Central memory CD4-positive, alpha-beta T cell (primary cell): ENCODE measurements around the gene ARRDC1.

Experiments
- DNase-seq: peaks from one replicate; pipeline ENCODE4 v3.0.0; 2022

The ARRDC1 gene

DNA sequence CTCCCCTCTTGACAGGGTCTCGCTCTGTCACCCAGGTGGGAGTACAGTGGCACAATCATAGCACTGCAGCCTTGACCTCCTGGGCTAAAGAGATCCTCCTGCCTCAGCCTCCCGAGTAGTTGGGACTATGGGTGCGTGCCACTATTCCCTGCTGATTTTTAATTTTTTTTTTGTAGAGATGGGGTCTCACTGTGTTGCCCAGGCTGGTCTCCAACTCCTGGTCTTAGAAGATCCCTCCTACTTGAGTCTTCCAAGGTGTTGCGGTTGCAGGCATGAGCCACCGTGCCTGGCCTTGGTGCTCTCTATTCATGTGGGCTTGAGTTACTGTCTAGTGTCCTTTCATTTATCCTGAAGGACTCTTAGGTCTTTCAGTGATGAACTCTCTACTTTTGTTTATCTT, 37.4 kb downstream of the ARRDC1 start:
- DNase-seq, result no peak

DNA sequence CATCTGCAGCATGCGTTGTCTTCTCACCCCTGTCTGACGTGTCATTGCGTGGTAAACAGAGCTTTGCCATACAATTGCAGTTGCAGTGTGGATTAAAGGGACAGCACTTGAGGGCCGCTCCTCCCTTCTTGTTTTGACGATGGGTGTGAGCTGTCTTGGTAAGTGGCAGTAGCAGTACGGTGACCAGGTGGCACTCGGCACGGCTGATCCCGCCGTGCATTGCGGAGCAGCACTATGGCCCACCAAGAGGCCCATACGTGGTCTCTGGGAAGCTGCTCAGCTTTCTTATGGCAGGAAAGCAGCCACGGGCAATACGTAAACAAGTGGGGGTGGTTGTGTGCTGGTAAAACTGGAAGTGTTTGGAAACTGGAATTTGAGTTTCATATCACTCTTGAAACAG, 38.4 kb downstream of the ARRDC1 start:
- no peak for DNase-seq

DNA sequence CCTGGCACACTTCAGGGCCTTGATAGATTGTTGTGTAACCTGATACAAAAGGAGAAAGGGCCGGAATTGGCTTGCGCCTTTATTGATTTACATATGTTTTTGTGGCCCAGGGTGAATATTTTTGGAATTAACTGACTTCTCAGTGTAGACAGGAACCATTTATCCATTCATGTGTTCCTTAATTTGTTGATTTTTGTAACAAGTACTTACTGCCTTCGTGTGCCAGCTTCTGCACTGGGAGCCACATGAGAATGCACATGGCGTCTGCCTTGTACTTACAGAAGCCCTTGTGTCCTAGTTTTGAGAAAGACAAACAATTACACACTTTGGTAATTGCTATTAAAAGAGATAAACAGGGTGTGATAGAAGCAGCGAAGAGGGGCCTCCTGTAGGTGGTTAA, 39.7 kb downstream of the ARRDC1 start:
- DNase-seq, result no peak

DNA sequence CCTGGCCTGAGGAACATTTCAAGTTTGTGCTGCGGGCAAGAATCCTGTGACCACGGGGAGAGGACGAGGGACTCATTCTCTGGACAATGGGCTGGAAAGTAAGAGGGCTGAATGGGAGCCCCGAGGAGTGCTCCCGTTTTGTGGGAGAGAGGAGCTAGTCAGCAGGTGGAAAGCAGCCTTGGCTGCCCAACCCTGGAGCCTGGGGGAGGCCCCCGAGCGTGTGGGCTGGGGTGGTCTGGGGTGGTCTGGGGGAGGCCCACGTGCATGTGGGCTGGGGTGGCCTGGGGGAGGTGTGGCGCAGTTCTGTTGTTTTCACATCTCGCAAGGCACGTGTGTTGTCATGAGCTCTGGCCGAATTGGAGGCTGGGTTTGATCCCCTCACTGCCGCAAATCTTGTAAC, 40.9 kb downstream of the ARRDC1 start:
- DNase-seq, result no peak

DNA sequence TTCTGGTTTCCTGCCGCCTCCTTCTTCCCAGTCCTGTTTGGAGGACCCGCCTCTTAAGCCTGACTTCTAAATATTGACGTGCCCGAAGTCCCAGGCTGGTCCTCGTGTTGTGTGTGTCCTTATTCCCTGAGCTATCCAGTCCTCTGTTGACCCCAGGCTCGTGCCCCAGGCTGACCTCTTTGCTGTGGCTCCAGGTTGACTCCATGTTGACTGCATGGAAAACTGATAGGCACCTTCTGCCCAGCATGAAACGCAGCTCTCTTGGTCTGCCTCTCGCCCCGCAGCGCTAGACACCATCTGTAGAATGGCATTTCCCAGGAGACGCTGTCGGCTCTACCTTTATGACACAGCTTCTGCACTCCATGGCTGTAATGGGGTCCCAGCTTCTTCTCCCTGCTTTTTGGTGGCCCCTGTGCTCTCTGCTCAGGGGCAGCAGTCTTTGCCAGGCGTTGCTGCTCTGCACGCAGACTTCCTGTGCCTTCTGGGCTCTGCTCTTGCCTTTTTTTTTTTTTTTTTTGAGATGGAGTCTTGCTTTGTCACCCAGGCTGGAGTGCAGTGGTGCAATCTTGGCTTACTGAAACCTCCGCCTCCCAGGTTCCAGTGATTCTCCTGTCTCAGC, 41.7 kb downstream of the ARRDC1 start:
- no peak for DNase-seq

DNA sequence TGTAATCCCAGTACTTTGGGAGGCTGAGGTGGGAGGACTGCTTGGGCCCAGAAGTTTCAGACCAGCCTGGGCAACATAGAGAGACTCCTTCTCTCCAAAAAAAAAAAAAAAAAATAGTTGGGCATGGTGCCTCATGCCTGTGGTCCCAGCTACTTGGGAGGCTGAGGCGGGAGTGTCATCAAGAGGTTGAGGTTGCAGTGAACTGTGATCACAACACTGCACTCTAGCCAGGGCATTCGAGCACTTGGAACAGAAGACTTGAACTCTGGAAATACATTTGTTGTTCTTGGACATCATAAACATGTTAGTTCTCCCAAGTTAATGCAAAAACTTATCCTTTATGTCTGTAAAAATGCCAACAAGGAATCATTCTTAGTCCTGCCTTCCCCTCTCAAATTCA, 42.9 kb downstream of the ARRDC1 start:
- DNase-seq, result no peak

DNA sequence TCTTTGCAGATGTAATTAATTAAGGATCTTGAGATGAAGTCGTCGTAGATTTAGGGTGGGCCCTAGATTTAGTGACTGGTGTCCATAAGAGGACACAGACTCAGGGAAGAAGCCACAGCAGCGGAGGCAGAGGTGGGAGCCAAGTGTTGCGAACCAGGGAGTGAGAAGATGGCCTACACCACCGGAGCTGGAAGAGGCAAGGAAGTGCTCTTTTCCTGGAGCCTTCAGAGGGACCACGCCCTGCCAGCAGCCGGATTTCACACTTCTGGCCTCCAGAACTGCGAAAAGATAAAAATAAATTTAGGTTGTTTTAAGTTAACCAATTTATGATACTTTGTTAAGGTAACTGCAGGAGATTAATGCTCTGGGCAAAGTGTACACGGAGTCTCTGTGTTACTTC, 44.1 kb downstream of the ARRDC1 start:
- no peak for DNase-seq

DNA sequence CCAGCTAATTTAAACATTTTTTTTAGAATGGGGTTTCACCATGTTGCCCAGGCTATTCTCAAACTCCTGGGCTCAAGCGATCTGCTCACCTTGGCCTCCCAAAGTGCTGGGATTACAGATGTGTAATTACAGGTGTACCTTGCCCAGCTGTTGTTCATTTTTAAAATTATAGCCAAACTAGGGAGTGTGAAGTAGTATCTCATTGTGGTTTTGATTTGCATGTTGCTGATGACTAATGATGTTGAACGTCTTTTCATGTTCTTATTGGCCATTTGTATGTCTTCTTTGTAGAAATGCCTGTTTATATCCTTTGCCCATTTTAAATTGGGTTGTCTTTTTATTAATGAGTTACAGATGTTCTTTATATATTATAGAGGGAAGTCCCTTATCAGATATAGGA, 44.8 kb downstream of the ARRDC1 start:
- no peak for DNase-seq

DNA sequence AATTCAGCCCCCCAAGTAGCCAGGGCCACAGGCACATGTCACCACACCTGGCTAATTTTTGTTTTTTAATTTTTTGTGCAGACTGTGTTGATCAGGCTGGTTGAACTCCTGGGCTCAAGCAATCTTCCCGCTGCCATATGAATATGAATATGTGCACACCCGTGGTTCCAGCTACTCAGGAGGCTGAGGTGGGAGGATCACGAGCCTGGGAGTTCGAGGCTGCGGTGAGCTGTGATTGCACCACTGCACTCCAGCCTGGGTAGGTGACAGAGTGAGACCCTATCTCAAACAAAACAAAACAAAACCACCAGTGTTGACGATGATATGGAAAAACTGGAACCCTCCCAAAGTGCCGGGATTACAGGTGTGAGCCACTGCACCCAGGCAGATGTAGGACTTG, 45.3 kb downstream of the ARRDC1 start:
- no peak for DNase-seq

DNA sequence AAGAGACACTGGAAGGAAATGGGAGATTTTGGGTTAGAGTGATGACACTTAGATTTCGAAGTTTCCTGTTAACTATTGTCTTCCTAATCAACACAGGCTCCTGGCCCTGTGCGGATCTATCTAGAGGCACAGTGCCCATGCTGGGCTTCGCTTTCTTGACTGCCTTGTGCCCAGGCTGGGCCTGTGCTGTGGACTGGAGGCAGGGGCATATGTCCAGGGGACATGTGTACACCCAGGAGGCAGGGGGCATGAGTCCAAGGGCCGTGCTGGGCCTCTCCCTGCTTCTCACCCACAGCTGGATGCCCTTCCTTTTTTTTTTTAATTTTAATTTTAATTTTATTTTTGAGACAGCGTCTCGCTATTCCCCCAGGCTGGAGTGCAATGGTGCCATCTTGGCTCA, 50.9 kb downstream of the ARRDC1 start:
- no peak for DNase-seq

DNA sequence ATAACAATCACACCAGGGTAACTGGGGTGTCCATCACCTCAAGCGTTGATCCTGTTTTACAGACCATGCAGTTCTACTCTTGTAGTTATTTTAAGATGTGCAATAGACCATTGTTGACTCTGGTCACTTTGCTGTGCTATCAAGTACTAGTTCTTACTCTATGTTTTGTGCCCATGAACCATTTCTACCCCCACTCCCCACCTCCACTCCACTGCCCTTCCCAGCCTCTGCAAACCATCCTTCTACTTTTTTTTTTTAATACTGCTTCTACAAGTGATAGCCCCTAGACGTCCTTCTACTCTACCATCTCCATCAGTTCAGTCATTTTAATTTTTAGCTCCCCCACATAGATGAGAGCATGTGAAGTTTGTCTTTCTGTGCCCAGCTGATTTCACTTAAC, 52.1 kb downstream of the ARRDC1 start:
- no peak for DNase-seq

DNA sequence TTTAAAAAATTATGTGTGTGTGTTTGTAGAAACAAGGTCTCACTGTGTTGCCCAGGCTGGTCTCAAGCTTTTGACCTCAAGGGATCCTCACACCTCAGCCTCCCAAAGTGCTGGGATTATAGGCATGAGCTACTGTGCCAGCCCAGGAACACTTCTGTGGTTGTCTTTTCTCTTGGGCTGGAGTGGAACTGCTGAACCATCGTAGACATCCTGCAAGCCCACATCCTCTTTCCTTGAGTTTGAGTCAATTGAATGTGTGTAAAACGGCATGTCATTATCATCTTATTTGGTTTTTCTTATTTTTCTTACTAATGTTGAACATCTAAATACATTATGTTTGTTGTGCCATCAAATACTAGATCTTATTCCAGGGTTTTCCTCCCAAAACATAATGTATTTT, 53.3 kb downstream of the ARRDC1 start:
- no peak for DNase-seq

DNA sequence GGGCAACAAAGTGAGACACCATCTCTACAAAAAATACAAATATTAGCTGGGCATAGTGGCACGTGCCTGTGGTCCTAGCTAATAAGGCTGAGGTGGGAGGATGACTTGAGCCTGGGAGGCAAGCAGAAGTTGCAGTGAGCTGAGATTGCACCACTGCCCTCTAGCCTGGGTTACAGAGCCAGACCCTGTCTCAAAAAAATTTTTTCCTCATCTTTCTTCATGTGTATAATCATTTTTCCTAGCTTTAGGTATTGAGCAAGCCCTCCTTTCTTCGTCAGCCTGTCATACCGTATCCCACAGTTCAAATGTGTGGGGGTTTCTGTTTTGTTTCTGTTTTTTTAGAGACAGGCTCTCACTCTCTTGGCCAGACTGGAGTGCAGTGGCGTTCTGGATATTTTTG, 54.7 kb downstream of the ARRDC1 start:
- DNase-seq, result no peak

DNA sequence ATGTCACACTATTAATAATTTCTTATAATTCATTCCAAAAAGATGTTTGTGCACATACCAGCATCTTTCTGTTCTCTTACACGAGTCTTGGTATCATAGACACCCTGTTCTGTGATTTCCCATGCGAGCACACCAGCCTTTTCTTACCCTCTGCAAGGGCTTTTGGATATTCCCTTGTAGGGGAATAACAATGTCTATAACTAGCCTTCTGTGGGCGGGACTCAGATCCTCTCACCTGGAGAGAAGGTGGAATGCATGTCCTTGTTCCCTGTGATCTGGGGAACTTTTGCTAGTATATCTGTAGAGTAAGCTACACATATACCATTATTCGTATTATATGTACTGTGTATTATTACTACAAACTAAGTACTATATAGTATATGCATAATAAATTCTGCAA, 58.1 kb downstream of the ARRDC1 start:
- no peak for DNase-seq

DNA sequence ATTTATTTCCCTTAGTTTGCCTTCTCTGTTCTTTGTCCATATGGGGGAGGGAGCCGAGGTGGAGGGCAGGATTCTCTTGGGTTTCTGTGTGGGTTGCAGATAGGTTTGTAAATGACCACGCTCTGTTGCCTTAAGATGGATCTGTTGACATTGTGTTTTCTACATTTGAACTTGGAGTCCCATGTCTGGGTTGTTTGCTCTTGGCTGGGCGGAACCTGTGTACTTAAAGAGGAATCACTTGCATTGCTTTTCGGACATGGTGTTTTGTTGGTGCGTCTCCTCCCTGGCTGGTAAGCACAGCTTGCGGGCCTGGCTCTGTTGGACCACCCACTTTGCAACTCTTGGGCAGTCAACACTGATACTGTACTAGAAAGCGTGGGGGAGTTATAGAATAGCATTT, 59.2 kb downstream of the ARRDC1 start:
- no peak for DNase-seq
